ENCODE data around the gene MRGPRX2.

DNA sequence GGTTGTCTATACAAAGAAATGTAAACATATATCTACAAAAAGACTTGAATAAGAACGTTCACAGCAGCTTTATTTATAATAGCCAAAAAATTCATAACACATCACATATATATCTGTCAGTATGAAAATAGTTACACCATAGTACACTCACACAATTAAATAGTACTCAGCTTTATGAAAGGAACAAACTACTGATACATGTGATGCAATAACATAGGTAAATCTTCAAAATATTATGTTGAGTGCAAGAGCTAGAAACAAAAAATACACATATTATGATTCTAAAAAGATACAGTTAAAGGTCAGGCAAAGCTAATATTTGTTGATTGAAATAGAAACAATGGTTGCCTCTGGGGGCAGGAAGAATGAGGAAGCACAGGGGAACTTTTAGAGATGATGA, 6.6 kb downstream of the MRGPRX2 start:
- TF ChIP-seq, protein P1, sequence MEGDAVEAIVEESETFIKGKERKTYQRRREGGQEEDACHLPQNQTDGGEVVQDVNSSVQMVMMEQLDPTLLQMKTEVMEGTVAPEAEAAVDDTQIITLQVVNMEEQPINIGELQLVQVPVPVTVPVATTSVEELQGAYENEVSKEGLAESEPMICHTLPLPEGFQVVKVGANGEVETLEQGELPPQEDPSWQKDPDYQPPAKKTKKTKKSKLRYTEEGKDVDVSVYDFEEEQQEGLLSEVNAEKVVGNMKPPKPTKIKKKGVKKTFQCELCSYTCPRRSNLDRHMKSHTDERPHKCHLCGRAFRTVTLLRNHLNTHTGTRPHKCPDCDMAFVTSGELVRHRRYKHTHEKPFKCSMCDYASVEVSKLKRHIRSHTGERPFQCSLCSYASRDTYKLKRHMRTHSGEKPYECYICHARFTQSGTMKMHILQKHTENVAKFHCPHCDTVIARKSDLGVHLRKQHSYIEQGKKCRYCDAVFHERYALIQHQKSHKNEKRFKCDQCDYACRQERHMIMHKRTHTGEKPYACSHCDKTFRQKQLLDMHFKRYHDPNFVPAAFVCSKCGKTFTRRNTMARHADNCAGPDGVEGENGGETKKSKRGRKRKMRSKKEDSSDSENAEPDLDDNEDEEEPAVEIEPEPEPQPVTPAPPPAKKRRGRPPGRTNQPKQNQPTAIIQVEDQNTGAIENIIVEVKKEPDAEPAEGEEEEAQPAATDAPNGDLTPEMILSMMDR (IDR thresholded peaks at IDR 0.05): no peak
- TF ChIP-seq POLR2A (IDR thresholded peaks at IDR 0.05) (no peak), POLR2AphosphoS5 (IDR thresholded peaks at IDR 0.05) (no peak)

Data from upper lobe of left lung (tissue), 4 donors.